Measurements from ENCODE around the gene PCCA.
"Not testable (repeated sequence)": the region's sequence is repeated elsewhere in the genome, so short reads cannot be mapped to it uniquely, and the experiment has no call there.

Gene PCCA

DNA sequence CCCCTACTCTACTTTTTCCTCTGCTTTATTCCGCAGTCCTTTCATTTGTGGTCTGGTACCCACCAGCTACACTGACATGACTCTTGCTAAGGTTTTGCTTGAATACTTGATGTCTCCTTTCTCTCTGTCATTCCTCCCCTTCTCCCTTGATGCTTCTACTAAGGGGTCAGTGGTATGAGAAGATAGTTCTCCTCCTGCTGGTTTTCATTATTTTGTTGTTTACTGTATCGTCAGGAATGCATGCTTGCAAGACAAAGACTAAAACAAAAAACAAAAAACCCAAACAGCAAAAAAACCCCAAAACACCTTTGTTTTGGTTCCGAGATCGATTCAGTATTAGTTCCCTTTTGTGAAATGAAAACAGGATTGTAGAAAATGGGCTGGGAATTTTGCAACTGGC is 59.5 kb downstream of the PCCA start:
- DNase-seq (ENCODE audit: extremely low spot score) = no peak
- POLR2A ChIA-PET = no interaction called here
- CTCF ChIA-PET = no interaction called here
- TF ChIP-seq ARNT (IDR thresholded peaks at IDR 0.05) = no peak
- no peak for TF ChIP-seq BHLHE40 (IDR thresholded peaks at IDR 0.05; ENCODE audit: borderline replicate concordance)
- TF ChIP-seq FOXM1 (IDR thresholded peaks at IDR 0.05; ENCODE audit: borderline replicate concordance) = no peak
- no peak for TF ChIP-seq L3MBTL2 (conservative IDR thresholded peaks at IDR 0.05)
- no peak for TF ChIP-seq PKNOX1 (IDR thresholded peaks at IDR 0.05)
- TF ChIP-seq ZNF384 (IDR thresholded peaks at IDR 0.05) = no peak
- TF ChIP-seq LEF1 (IDR thresholded peaks at IDR 0.05; ENCODE audit: borderline replicate concordance) = no peak
- TF ChIP-seq FOXK2 (IDR thresholded peaks at IDR 0.05) = no peak
- no peak for TF ChIP-seq FOXA1 (IDR thresholded peaks at IDR 0.05)
- TF ChIP-seq SP1 (IDR thresholded peaks at IDR 0.05) = no peak
- TF ChIP-seq ELF4 (IDR thresholded peaks at IDR 0.05) = no peak
- no peak for TF ChIP-seq SUZ12 (IDR thresholded peaks at IDR 0.05)
- no peak for TF ChIP-seq TARDBP (IDR thresholded peaks at IDR 0.05)
- no peak for TF ChIP-seq NFRKB (IDR thresholded peaks at IDR 0.05)
- TF ChIP-seq HDGF (IDR thresholded peaks at IDR 0.05; ENCODE audit: borderline replicate concordance) = no peak
- no peak for TF ChIP-seq CTBP1 (IDR thresholded peaks at IDR 0.05; ENCODE audit: borderline replicate concordance)

GRCh38 chr13:100149389-100149788 is 60.5 kb downstream of the PCCA start:
- no peak for DNase-seq (ENCODE audit: extremely low spot score)
- TF ChIP-seq FOXM1 (IDR thresholded peaks at IDR 0.05; ENCODE audit: borderline replicate concordance) (no peak), TARDBP (IDR thresholded peaks at IDR 0.05) (no peak), ARNT (IDR thresholded peaks at IDR 0.05) (no peak), ZNF384 (IDR thresholded peaks at IDR 0.05) (no peak), SP1 (IDR thresholded peaks at IDR 0.05) (no peak), NFRKB (IDR thresholded peaks at IDR 0.05) (no peak), CTBP1 (IDR thresholded peaks at IDR 0.05; ENCODE audit: borderline replicate concordance) (no peak), LEF1 (IDR thresholded peaks at IDR 0.05; ENCODE audit: borderline replicate concordance) (no peak), HDGF (IDR thresholded peaks at IDR 0.05; ENCODE audit: borderline replicate concordance) (no peak), L3MBTL2 (conservative IDR thresholded peaks at IDR 0.05) (no peak), PKNOX1 (IDR thresholded peaks at IDR 0.05) (no peak), BHLHE40 (IDR thresholded peaks at IDR 0.05; ENCODE audit: borderline replicate concordance) (no peak), ELF4 (IDR thresholded peaks at IDR 0.05) (no peak), FOXA1 (IDR thresholded peaks at IDR 0.05) (no peak), FOXK2 (IDR thresholded peaks at IDR 0.05) (no peak), SUZ12 (IDR thresholded peaks at IDR 0.05) (no peak)
- CTCF ChIA-PET = no interaction called here
- POLR2A ChIA-PET = no interaction called here

DNA sequence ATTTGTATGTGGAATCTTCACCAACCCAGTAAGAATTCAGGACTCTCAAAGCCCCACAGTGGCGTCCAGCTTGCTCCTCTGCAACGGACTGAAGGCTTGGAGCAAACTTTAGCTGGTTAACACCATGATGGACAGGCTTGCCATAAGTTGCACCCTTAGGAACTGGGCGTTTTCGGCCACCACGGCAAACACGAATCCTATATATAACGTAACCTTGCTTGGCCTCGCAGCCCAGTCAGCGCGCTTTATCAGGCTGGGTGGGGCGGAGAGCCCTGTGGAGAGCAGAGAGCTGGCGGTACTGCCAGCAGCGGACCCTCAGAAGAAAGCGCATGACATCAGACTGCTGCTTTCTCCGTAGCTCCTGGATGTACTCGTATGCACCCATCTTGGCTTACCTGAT is 61.8 kb downstream of the PCCA start:
- POLR2A ChIA-PET; CTCF ChIA-PET; DNase-seq (ENCODE audit: extremely low spot score): not testable (repeated sequence)

DNA sequence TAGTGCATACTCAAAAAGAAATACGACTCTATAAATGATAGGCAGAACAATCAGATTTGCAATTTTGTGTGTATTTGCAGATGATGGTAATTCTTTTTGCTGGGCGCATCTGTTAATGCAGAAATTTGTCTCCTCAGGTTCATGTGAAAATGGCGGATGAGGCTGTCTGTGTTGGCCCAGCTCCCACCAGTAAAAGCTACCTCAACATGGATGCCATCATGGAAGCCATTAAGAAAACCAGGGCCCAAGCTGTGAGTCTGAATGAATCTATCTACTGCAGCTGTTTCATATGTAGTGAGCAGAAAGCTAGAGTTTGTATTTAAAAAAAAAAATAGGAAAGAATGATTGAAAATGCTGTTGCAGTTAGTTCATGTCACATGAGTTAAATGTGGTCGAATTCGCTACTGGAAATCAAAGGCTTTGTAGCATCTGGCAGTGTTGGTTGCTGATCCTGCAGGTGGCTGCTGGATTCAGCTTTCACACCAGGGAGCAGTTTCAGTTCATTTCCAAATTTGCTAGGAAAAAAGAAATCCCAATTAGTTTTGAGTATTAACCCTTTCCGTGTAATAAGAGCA is 66.0 kb downstream of the PCCA start:
- no peak for DNase-seq (ENCODE audit: extremely low spot score)
- POLR2A ChIA-PET = no interaction called here
- CTCF ChIA-PET = no interaction called here
- TF ChIP-seq SP1 (IDR thresholded peaks at IDR 0.05) (no peak), ZNF384 (IDR thresholded peaks at IDR 0.05) (no peak), LEF1 (IDR thresholded peaks at IDR 0.05; ENCODE audit: borderline replicate concordance) (no peak), FOXA1 (IDR thresholded peaks at IDR 0.05) (no peak), L3MBTL2 (conservative IDR thresholded peaks at IDR 0.05) (no peak), ELF4 (IDR thresholded peaks at IDR 0.05) (no peak), NFRKB (IDR thresholded peaks at IDR 0.05) (no peak), HDGF (IDR thresholded peaks at IDR 0.05; ENCODE audit: borderline replicate concordance) (no peak), SUZ12 (IDR thresholded peaks at IDR 0.05) (no peak), CTBP1 (IDR thresholded peaks at IDR 0.05; ENCODE audit: borderline replicate concordance) (no peak), BHLHE40 (IDR thresholded peaks at IDR 0.05; ENCODE audit: borderline replicate concordance) (no peak), FOXM1 (IDR thresholded peaks at IDR 0.05; ENCODE audit: borderline replicate concordance) (no peak), PKNOX1 (IDR thresholded peaks at IDR 0.05) (no peak), ARNT (IDR thresholded peaks at IDR 0.05) (no peak), TARDBP (IDR thresholded peaks at IDR 0.05) (no peak), FOXK2 (IDR thresholded peaks at IDR 0.05) (no peak)

GRCh38 chr13:100156788-100157187 is 67.9 kb downstream of the PCCA start:
- ChIA-PET POLR2A (no interaction called here), CTCF (no interaction called here)
- TF ChIP-seq ELF4 (IDR thresholded peaks at IDR 0.05) = no peak
- no peak for TF ChIP-seq ARNT (IDR thresholded peaks at IDR 0.05)

GRCh38 chr13:100158569-100158968 is 69.7 kb downstream of the PCCA start:
- TF ChIP-seq L3MBTL2 (conservative IDR thresholded peaks at IDR 0.05) (no peak), PKNOX1 (IDR thresholded peaks at IDR 0.05) (no peak), SUZ12 (IDR thresholded peaks at IDR 0.05) (no peak), FOXK2 (IDR thresholded peaks at IDR 0.05) (no peak), CTBP1 (IDR thresholded peaks at IDR 0.05; ENCODE audit: borderline replicate concordance) (no peak), ZNF384 (IDR thresholded peaks at IDR 0.05) (no peak), ELF4 (IDR thresholded peaks at IDR 0.05) (no peak), LEF1 (IDR thresholded peaks at IDR 0.05; ENCODE audit: borderline replicate concordance) (no peak), HDGF (IDR thresholded peaks at IDR 0.05; ENCODE audit: borderline replicate concordance) (no peak), ARNT (IDR thresholded peaks at IDR 0.05) (no peak), BHLHE40 (IDR thresholded peaks at IDR 0.05; ENCODE audit: borderline replicate concordance) (no peak), NFRKB (IDR thresholded peaks at IDR 0.05) (no peak), SP1 (IDR thresholded peaks at IDR 0.05) (no peak), FOXA1 (IDR thresholded peaks at IDR 0.05) (no peak), FOXM1 (IDR thresholded peaks at IDR 0.05; ENCODE audit: borderline replicate concordance) (no peak)
- ChIA-PET POLR2A (no interaction called here), CTCF (no interaction called here)
- no peak for DNase-seq (ENCODE audit: extremely low spot score)

More at GRCh38 chr13:100156788-100157187, 67.9 kb downstream of the PCCA start:
- no peak for DNase-seq (ENCODE audit: extremely low spot score)
